ENCODE measurements around the gene NXPH3.

NXPH3 gene

DNA sequence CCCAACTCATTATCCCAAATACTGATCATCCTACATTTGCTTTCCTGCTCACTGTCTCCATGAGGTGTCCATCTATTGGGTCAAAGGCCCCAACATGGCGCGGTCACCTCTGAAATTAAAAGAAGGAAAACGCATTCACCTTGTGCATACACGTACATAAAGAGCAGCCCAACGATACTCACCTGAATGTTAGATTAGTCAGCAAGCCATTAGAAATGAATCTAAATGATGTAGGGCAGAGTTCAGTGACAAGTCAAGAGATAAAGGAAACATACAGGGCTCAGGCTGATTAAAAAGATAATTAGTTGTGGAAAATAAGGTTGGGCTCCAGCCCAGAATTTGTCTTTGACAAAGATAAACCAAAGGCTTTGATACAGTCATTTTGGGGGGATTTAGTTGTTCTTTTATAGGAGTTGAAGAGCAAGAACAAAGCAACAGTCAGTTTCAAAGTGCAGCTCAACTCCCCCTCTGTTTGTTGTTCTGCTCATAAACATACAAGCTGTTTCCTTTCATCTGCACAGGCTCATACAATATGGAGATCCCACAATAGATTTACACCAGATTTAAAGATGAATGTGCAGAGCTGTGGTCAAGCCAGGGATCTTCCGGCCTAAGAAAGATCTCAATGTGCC is 21.1 kb downstream of the NXPH3 start:
- no peak for DNase-seq

DNA sequence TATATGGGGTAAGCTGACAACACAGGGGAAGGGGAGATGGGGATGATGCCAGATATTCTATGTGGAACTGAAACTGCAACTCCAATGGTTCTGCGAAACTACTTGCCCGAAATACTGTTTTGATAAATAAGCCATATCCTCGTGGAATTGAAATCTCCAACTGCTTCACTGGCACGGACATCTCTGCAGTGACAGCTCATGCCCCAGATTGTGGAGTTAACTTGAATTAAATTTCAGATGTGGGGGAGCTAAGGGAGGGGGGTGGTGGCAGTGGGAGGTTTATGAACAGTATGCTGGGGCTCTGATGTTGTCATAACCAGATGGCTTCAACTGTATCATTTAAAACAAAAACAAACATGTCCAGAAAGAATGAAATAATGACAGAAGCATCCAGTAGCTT is 21.8 kb downstream of the NXPH3 start:
- DNase-seq: no peak

DNA sequence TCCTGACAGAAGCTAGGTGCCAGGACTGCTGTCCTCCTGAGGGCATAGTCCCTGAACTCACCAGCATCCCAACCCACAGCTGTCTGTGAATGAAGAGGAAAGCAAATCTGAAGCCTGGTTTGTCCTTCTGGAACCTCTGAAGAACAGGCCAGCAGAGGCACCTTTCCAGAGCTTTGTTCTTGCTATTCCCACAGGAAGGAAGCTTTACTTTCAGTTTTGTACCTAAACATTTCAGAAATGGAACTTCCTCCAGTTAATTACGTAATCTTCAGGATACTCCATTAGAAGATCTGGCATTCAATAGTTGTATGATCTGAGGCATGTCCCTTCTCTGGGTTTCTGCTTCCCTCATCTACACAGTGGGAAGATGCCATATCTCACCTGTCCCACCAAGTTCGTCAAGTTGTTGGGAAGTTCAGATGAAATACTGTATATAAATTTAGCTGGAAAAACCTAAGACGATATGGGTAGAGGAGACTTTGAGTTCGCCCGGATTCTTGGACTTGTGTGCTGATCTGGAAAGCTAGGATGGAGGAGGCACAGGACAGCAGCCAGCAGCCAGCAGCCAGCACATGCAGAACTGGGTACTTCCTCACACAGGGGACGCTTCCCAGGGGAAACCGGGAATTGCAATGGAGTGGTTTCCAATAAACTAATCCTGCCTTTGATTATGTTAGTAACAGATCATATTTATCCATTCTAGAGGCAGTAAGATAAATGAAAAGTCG is 22.4 kb downstream of the NXPH3 start:
- no peak for DNase-seq

GRCh38 chr17:49598918-49599317 is 23.2 kb downstream of the NXPH3 start:
- DNase-seq: no peak

DNA sequence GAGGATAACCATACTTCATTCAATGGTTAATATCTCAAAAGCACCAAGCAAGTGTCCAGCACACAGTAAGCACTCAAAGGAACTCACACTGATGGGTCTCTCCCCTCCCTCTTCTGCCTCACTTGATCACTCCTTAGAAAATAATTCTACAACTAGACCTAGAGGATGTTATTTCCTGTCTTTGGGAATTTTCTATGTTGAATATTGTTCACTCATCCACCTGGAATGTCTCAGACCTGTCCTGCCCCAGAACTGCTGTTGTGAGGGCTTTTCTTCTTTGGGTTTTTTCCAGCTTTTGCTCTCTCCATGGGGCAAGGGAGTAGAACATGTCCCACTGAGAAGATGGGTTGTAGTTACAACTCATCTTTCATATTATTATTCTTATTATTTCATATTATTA is 25.3 kb downstream of the NXPH3 start:
- DNase-seq: no peak

GRCh38 chr17:49602783-49603182 is 27.1 kb downstream of the NXPH3 start:
- no peak for DNase-seq

GRCh38 chr17:49603238-49603637 is 27.6 kb downstream of the NXPH3 start:
- no peak for DNase-seq

DNA sequence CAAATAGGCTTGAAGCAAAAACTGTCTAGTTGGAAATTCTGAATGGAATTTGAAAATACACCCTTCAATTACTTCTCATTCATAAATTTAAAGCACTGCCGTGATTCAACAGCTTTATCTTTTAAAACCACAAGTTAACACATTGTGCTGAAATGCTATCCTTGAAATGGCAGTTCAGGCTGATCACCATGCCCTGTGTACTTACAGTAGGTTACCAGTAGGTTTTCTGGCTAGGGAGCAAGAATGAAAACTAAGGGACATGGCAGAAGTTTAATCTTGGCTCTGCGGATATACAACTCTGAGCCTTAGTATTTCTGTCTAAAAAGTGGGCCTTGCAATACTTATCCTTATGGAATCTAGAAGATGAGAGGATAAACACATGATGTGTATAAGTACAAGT is 28.0 kb downstream of the NXPH3 start:
- DNase-seq: no peak

GRCh38 chr17:49604314-49604869 is 28.7 kb downstream of the NXPH3 start:
- DNase-seq: no peak

- DNase-seq: no peak
Observed at GRCh38 chr17:49610883-49611584, 35.4 kb downstream of the NXPH3 start.

GRCh38 chr17:49612726-49613125 is 37.1 kb downstream of the NXPH3 start:
- DNase-seq: no peak

DNA sequence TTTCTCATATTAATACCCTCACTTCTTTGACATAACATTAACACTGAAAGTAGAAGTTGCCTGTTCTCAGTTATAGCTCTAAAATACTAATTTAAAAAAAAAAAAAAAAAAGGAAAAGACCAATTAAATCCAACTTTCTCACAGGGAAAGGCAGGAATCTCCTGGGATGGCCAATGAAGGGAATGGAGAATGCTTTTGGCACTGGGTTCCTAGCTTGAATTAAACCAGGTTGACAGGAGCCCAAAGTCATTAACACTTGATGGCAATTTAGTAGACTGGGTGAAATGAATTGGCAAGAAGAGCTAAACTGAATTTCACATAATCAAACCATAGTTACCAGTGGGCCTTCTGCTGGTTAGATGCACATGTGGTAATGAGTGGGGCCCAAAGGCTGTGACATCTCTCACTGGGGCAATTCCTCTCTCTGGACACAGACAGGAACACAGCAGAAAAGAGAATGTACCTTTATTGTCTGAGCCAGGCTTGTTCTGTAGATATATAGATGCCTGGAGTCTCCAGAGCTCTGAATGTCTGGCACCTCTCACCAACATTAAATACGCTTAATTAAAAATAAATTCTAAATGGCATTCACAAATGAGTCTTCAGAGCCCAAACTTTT is 37.6 kb downstream of the NXPH3 start:
- DNase-seq: no peak

GRCh38 chr17:49616086-49616485 is 40.4 kb downstream of the NXPH3 start:
- no peak for DNase-seq

- no peak for DNase-seq
Observed at GRCh38 chr17:49616601-49617131, 41.0 kb downstream of the NXPH3 start.

GRCh38 chr17:49618028-49618611 is 42.4 kb downstream of the NXPH3 start:
- no peak for DNase-seq

DNA sequence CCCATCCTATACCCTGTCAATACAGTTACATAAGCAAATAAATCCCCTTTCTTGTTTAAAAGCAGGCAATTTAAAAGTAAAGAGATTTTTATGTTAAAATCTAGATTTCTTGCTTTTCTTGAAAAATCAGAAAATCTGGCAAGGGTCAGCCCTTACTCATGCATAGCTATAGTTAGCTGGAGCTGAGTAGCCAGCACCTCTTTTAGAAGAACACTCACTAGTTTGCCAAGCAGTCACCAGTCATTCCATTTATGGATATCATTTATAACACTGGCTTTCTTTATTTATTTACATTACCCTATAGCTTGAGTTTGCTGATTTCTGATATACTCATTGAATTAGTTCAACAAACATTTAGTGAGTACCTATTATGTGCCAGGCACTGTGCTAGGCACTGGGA is 45.7 kb downstream of the NXPH3 start:
- no peak for DNase-seq

DNA sequence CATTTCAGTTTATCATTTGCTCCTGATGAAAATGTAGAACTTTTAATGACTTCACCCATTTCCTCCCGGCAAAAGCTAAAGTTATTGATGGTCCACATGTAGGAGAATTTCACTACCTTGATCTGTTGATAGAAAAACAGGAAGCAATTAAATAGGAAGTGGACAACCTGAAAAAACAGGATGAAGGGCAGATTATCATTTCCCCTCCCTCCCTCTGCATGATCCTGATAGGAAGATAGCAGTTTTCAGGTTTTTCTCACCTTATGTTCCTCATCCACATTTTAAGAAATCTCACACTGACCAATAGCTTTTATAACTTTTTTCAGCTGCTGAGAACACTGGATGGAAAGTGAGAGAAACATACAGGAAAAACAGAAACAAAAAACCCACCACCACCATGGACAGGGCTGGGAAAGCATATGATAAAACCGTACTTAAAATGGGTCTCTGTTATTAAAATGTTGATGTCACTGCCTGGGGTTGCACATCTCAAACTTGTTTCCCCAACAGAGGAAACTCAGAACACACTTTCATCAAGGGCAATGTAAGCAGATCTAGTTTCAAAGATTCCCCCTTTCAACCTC is 46.4 kb downstream of the NXPH3 start:
- no peak for DNase-seq

- DNase-seq: no peak
Observed at GRCh38 chr17:49624896-49625295, 49.2 kb downstream of the NXPH3 start.

DNA sequence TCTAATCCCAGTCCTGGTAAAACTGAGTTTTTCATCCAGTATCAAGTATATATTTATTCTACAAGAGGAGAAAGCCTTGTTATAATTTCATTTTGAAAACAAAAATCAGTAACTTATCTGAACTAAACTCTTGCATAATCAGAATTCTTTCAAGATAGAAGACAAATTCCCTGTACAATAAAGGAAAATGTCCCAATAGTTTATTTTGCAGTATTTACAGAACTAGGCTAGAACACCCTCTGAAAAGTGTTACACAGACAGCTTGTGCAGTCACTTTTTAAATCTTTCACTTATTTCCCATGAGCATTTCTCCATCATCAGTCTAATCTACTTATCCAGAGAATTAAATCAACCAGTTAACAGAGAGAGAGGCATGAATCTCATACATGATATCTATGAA is 53.8 kb downstream of the NXPH3 start:
- DNase-seq: no peak

- DNase-seq: no peak
Observed at GRCh38 chr17:49630113-49630900, 54.6 kb downstream of the NXPH3 start.

GRCh38 chr17:49631496-49631895 is 55.8 kb downstream of the NXPH3 start:
- no peak for DNase-seq
